DMS114 treated with DMSO at 0.1 percent for 48 hours (cell line): Measurements from ENCODE around the gene UBA6.
"Not testable (repeated sequence)": the region's sequence is repeated elsewhere in the genome, so short reads cannot be mapped to it uniquely, and the experiment has no call there.

Experiments
- DNase-seq: peaks from one replicate; lab custom pipeline; 2025; ENCODE audit not compliant: unreplicated experiment; lab: John Stamatoyannopoulos, UW

Gene UBA6

GRCh38 chr4:67674098-67674497, 26.9 kb downstream of the UBA6 start:
- no peak for DNase-seq

- DNase-seq, result no peak
These were observed 32.6 kb downstream of the UBA6 start for GRCh38 chr4:67668315-67668714.

GRCh38 chr4:67660418-67660817, 40.5 kb downstream of the UBA6 start:
- DNase-seq, result no peak

GRCh38 chr4:67659065-67659464, 41.9 kb downstream of the UBA6 start:
- no peak for DNase-seq

GRCh38 chr4:67658302-67658701, 42.7 kb downstream of the UBA6 start:
- DNase-seq, result no peak

- DNase-seq, result no peak
These were observed 49.4 kb downstream of the UBA6 start for GRCh38 chr4:67651536-67651935.

- DNase-seq, result no peak
These were observed 62.8 kb downstream of the UBA6 start for GRCh38 chr4:67638136-67638535.

- not testable (repeated sequence) for DNase-seq
These were observed 64.0 kb downstream of the UBA6 start for GRCh38 chr4:67636978-67637377.

GRCh38 chr4:67635331-67635730, 65.6 kb downstream of the UBA6 start:
- no peak for DNase-seq

GRCh38 chr4:67634741-67635140, 66.2 kb downstream of the UBA6 start:
- no peak for DNase-seq

- no peak for DNase-seq
These were observed 68.5 kb downstream of the UBA6 start for GRCh38 chr4:67632492-67632891.

GRCh38 chr4:67624939-67625338, 76.0 kb downstream of the UBA6 start:
- no peak for DNase-seq

GRCh38 chr4:67616478-67616877, 84.5 kb downstream of the UBA6 start:
- DNase-seq, result no peak

- DNase-seq, result no peak
These were observed 85.8 kb downstream of the UBA6 start for GRCh38 chr4:67615119-67615518.

- DNase-seq, result no peak
These were observed 86.8 kb downstream of the UBA6 start for GRCh38 chr4:67614186-67614585.

- DNase-seq, result no peak
These were observed 92.9 kb downstream of the UBA6 start for GRCh38 chr4:67608027-67608426.

- no peak for DNase-seq
These were observed 96.2 kb downstream of the UBA6 start for GRCh38 chr4:67604749-67605148.

GRCh38 chr4:67604029-67604381, 97.0 kb downstream of the UBA6 start:
- DNase-seq, result no peak

- DNase-seq, result no peak
These were observed 97.5 kb downstream of the UBA6 start for GRCh38 chr4:67603310-67604028.

- DNase-seq, result no peak
These were observed 107.2 kb downstream of the UBA6 start for GRCh38 chr4:67593741-67594175.

- no peak for DNase-seq
These were observed 113.8 kb downstream of the UBA6 start for GRCh38 chr4:67587156-67587555.

GRCh38 chr4:67584496-67584895, 116.5 kb downstream of the UBA6 start:
- no peak for DNase-seq

- no peak for DNase-seq
These were observed 119.0 kb downstream of the UBA6 start for GRCh38 chr4:67581913-67582312.
